Activated naive CD8-positive, alpha-beta T cell (primary cell): ENCODE results near the gene NEIL3.

ENCODE experiments used
- H3K27ac Mint-ChIP-seq: one replicate; pipeline ENCODE4 v1.8.0; 2021; ENCODE audit warnings: mixed read lengths
- H3K27me3 Mint-ChIP-seq: one replicate; pipeline ENCODE4 v1.8.0; 2021; ENCODE audit warnings: mixed read lengths
- H3K36me3 Mint-ChIP-seq: one replicate; pipeline ENCODE4 v1.8.0; 2021; ENCODE audit warnings: mixed read lengths
- H3K4me1 Mint-ChIP-seq: one replicate; pipeline ENCODE4 v1.8.0; 2021; ENCODE audit warnings: low read depth, mixed read lengths
- H3K4me3 Mint-ChIP-seq: one replicate; pipeline ENCODE4 v1.8.0; 2021; ENCODE audit warnings: mild to moderate bottlenecking, mixed read lengths
- H3K9me3 Mint-ChIP-seq: one replicate; pipeline ENCODE4 v1.8.0; 2021; ENCODE audit warnings: low read depth, mixed read lengths

NEIL3 gene

DNA sequence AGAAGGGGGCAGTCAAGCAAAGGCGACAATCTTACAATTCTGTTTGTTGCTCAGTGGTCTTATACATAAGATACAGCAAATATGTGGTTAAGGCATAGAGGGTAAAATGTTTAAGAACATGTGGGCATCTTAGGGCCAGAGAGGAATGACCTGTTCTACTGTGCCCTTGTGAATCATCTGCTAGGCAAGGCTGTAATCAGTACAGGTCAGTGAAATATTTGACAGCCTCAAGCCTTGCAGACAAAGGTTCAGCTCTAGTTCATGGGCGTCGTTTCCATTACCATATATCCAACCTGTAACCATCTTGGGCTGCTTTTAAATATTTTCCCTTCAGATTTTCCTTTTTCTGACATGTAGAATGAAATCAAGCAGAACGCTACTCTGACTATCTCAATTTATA, 95.3 kb downstream of the NEIL3 start:
- Mint-ChIP-seq H3K27me3 (peaks cover 3% of the 10 kb centered on the region), H3K27ac (no peak overlapping the region), H3K4me1 (peaks cover 25% of the 10 kb centered on the region), H3K4me3 (no peak overlapping the region), H3K9me3 (no peaks in the 10 kb centered on the region), H3K36me3 (no peaks in the 10 kb centered on the region)

DNA sequence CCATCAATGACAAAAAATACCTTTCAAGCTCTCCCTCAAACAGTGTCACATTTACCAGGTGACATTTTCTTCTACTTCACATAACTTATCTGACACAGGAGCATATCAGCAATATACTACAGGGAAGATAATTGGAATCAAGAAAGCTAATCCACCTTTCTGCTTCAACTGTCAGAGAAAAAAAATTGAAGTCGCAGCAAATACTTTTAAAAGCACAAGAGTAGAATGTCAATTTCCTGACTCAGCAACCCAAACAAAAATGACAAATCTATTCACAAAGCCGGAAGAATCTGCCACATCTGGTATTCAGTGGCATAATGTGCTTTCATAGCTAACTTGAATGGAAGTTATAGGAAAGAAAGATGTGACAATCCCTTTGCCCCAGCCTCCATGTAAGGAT, 95.8 kb downstream of the NEIL3 start:
- Mint-ChIP-seq H3K36me3 (no peaks in the 10 kb centered on the region), H3K4me3 (no peak overlapping the region), H3K4me1 (peaks cover 20% of the 10 kb centered on the region), H3K27ac (no peak overlapping the region), H3K27me3 (peaks cover 3% of the 10 kb centered on the region), H3K9me3 (no peaks in the 10 kb centered on the region)

DNA sequence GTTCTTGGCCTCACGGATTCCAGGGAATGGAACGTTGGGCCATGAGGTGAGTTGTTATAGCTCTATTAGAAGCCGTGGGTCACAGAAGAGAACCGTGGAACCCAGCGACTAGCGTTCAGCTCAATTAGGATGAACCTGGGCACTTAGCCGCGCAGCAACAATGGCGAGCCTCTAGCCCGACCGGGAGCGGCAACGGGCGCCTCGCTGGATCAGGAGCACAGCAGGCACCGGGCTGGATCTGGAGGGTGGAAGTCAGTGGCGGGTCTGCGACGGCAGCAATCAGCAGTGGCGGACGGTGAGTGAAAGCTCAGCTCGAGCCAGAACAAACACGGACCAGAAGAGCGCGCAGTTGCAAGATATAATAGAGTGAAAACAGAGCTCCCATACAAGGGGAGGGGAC, 98.3 kb downstream of the NEIL3 start:
- H3K4me3 Mint-ChIP-seq, result no peak overlapping the region
- H3K9me3 Mint-ChIP-seq, result no peaks in the 10 kb centered on the region
- no peaks in the 10 kb centered on the region for H3K36me3 Mint-ChIP-seq
- H3K27ac Mint-ChIP-seq, result no peak overlapping the region
- peaks cover 2% of the 10 kb centered on the region for H3K4me1 Mint-ChIP-seq
- H3K27me3 Mint-ChIP-seq, result peaks cover 3% of the 10 kb centered on the region

DNA sequence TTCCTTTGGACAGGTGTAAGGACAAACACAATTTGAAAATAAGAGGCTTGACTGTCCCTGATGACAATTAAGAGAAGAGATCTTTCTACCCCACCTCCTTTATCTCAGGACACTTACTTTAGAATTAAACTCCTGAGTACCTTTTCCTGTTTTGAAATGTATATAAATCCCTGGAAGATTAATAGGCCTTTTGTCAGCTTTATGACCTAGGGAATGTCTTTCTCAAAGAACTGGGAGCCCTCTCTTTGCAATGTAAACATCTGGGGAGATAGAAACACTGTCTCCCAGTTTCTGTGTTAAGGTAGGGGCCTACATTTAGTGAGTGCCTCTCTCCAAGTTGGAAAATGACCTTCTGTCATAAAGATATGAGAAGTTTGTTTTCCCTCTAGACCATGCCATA, 100.9 kb downstream of the NEIL3 start:
- H3K9me3 Mint-ChIP-seq, result no peaks in the 10 kb centered on the region
- no peaks in the 10 kb centered on the region for H3K4me1 Mint-ChIP-seq
- no peaks in the 10 kb centered on the region for H3K36me3 Mint-ChIP-seq
- peaks cover 3% of the 10 kb centered on the region for H3K27me3 Mint-ChIP-seq
- H3K27ac Mint-ChIP-seq, result no peak overlapping the region
- H3K4me3 Mint-ChIP-seq, result no peak overlapping the region

DNA sequence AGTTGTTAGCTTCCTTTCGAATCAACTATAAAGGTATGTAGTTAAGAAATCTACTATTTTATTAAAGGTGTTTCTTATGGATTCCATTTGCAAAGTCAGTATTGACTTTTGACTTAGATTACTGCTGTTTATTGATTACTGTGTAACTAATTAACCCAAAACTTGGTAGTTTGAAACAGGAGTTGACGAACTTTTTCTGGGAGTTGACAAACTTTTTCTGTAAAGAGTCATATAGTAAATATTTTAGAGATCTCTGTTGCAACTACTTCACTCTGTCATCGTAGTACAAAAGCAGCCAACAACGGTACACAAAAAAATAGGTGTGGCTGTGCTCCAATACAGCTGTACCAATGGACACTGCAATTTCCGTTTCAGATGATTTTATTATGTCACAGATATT, 102.3 kb downstream of the NEIL3 start:
- H3K4me1 Mint-ChIP-seq, result no peaks in the 10 kb centered on the region
- H3K36me3 Mint-ChIP-seq, result no peaks in the 10 kb centered on the region
- H3K9me3 Mint-ChIP-seq, result no peaks in the 10 kb centered on the region
- no peak overlapping the region for H3K27ac Mint-ChIP-seq
- H3K4me3 Mint-ChIP-seq, result no peak overlapping the region
- H3K27me3 Mint-ChIP-seq, result peaks cover 3% of the 10 kb centered on the region
